GM19099 (cell line): Measurements from ENCODE around the gene MAP7D2.

Experiments used
- POLR2A ChIP-seq: IDR thresholded peaks from 3 replicates; pipeline ENCODE4 v1.6.1; 2011; ENCODE audit warnings: low read depth; ENCODE audit not compliant: insufficient read length; ENCODE audit errors: extremely low read depth

MAP7D2 gene

GRCh38 chrX:20026278-20026677 lies 90.4 kb downstream of the MAP7D2 start:
- TF ChIP-seq POLR2A, result no peak

DNA sequence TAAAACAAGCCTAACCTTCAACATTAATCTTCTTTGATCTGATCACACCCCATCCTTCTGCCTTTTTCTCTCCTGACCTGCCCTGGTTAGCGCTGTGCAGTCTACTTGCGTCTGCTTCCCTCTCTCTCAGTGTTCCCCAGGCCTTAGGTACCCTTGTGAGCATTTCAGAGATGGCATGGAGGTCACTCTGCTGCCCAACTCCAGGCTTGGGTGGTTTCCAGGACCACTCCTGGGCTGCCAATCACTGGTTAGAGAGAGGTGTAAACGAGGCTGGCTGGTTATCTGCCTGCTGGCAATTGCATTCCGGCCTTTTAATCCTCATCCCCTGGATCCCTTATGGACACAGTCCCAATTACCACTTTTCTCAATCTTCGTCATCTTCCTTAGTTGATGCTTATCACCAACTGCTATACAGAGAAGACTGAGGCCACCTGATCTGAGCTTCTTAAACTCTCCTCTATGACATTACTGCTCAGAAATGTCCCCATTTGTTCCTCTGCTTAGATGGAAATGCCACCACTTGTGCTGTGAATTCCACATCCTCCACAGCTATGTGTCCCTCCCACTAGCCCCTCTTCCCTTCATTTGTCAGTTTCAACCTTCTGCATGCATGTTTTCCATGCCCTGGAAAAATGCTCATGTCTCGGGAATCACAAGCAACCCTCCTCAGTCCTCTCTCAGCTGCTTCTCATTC lies 96.9 kb downstream of the MAP7D2 start:
- TF ChIP-seq POLR2A, result no peak

- TF ChIP-seq POLR2A, result no peak
Measured at GRCh38 chrX:20016616-20016945, 100.1 kb downstream of the MAP7D2 start.

DNA sequence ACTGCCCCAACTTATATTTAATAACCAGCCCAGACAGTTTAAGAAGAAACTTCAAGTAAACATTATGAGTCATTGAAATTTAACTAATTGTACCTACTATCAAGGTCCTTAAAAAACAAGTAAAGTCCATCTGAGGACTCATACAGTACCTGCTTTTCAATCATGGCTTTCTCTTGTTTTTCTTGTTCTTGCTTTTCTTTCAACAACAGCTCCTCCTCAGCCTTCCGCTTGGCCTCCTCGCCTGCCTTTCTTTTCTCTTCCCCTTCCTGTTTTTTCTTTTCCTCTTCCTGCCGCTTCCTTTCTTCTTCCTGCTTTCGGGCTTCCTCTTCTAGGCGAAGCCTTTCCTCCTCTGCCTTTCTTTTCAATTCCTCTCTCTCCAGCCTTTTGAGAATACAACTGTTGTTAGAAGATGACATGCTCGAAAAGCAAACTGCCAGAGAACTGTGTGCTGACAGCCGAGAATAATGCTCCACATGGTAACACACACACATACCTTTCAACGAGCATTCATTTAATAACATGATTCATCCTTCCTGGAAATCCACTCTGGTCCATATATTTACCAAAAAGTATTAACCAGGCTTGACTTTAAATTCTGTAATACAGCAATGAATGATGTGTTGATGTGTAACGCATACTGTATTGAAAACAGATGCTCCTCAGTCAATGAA lies 100.6 kb downstream of the MAP7D2 start:
- TF ChIP-seq POLR2A, result no peak

- no peak for TF ChIP-seq POLR2A
Measured at GRCh38 chrX:20015422-20015821, 101.3 kb downstream of the MAP7D2 start.

GRCh38 chrX:20011608-20012007 lies 105.1 kb downstream of the MAP7D2 start:
- no peak for TF ChIP-seq POLR2A

DNA sequence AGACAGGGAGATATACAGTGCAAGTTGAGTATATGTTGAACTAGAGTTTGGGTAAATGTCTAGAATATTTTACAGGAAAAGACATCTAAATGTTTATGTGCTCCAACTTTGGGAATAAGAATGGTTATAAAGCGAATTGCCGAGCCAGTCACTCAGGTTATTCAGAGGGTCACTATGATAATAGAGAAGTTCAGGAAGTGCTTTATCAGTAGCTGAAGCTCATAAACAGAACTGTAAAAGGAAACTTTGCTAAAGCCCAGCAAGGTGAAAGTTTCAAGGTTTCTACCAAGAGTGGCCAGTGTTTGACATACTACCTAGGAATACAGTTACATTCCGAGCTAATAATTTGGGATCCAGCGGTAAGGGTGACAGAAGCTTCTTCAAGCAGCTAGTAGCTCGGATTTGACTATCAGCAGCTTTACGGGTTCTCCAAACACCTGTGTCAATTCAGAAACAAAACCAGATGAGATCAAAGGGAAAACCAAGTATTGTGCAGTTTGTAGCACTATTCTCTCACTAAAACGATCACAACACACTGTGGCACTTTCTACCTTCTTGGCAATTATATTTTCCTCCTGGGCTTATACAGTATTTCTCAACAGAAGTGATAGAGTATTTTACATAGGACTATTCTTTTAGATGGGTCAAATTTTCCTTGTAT lies 108.6 kb downstream of the MAP7D2 start:
- no peak for TF ChIP-seq POLR2A

GRCh38 chrX:20005883-20006282 lies 110.8 kb downstream of the MAP7D2 start:
- no peak for TF ChIP-seq POLR2A

GRCh38 chrX:20001588-20001987 lies 115.1 kb downstream of the MAP7D2 start:
- no peak for TF ChIP-seq POLR2A

DNA sequence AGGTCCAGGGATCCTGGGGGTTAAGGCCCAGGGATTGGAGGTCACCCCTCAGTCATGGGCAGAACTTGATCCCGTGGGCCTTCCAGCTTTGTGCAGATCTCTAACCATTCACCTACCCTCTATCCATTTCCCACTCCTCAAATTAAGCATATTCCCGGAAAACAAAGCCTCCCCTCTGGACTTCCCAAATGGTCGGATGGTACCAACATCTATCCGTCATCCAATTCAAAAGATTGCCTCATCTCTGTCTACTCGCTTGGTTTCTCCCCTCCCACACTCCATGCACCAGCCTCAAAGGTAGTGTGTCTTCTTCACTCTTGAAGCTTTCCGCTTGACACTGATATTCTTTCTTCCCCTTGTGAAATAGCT lies 125.4 kb downstream of the MAP7D2 start:
- TF ChIP-seq POLR2A, result no peak

GRCh38 chrX:19990556-19991349 lies 126.0 kb downstream of the MAP7D2 start, which contains the start of gene BCLAF3:
BCLAF3 (minus strand) TSS chrX:19991061; CDS start chrX:19970264, 20,797 bp downstream.
- TF ChIP-seq POLR2A, result peak; percentile 51

GRCh38 chrX:19990151-19990555 lies 126.6 kb downstream of the MAP7D2 start:
- TF ChIP-seq POLR2A, result no peak

DNA sequence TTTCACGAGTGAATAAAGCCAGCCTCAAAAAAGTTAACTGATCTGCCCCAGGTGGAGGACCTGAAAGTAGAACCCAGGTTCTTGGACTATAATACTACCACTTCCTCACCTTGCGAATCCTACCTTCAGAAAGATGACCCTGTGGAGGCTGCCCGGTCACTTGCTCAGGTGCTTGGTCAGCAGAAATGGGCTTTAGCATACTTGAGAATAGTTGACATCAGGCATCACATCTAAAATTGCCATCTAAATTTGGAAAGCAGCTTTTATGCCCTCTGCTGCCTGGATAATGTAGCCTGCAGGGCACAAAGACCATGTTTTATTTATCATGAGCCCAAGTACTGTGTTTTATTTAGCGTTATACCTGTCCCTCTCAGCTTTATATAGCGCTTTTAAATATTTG lies 128.9 kb downstream of the MAP7D2 start:
- TF ChIP-seq POLR2A, result no peak

DNA sequence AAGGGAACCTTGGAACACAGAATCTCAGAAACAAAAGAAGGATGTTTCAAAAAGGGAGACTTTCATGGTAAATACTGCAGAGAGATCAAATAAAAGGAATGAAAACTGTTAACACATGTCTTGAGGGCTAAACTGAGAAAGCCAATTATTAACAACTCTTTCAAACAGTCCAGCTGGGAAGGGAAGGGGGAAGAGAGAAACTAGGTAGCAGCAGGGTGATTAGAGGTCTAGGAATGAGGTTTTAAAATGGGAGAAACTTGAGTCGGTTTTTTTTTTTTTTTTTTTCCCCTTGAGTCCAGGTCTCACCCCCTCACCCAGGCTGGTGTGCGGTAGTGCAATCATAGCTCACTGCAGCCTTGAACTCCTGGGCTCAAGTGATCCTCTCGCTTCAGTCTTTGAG lies 130.2 kb downstream of the MAP7D2 start:
- TF ChIP-seq POLR2A, result no peak

DNA sequence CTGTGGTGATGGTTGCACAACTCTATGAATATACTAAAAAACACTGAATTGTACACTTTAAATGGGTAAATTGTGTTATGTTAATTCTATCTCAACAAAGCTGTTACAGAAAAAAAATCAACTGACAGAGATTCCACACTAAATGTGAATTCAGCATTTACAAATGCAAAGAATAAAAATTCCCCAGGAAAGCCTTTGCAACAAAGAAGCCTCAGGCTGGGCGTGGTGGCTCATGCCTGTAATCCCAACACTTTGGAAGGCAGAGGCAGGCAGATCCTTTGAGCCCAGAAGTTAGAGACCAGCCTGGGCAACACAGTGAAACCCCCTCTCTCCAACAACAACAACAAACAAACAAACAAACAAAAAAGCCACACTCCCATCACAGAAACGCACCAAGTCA lies 134.8 kb downstream of the MAP7D2 start:
- no peak for TF ChIP-seq POLR2A

DNA sequence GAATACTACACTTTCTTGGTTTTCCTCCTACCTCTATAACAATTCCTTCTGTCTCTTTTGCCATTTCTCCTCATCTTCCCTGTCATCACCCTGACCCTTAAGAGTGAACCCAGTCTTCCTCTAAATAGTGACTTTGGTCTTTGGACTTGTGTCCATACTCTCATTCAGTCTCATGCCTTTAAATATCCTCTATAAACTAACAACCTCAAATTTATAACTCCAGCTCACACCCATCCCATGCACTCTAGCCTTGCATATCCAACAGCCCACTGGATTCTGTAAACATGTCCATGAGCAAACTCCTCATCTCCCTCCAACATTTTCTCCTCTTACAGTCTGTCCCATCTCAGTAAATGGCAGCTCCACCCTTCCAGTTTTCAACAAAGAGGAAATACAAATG lies 140.9 kb downstream of the MAP7D2 start:
- no peak for TF ChIP-seq POLR2A

DNA sequence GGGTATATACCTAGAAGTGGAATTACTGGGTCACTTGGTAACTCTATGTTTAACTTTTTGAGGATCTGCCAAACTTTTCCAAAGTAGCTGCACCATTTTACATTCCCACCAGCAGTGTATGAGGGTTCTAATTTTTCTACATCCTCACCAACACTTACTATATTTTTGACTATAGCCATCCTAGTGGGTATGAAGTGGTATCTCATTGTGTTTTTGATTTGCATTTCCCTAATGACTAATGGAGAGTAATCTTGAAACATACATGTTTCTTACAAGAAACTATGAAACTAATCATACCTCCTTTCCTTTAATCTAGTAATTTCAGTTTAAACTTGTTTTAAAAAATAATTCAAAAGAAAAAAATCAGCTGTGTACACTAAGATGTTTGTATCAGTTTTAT lies 143.7 kb downstream of the MAP7D2 start:
- no peak for TF ChIP-seq POLR2A
